Measurements from ENCODE around the gene ENG.

DNA sequence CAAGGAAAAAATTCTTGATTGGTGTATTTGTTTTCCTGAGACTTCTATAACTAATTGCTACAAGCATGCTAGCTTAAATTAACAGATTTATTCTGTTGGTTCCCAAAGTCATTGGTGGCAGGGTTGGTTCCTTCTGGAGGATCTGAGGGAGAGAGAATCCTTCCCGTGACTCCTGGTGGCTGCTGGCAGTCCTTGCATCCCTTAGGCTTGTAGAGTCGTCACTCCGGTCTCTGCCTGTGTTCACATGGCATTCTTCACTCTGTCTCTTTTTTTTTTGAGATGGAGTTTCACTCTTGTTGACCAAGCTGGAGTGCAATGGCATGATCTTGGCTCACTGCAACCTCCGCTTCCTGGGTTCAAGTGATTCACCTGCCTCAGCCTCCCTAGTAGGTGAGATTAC lies 63.4 kb downstream of the ENG start:
- TF ChIP-seq RAD21 (IDR thresholded peaks at IDR 0.05 in 1 of 2, conservative IDR thresholded peaks at IDR 0.05 in 1 of 2; ENCODE audit: low read depth in 2 of 2, low read length in 2 of 2) (no peak), POLR2A (IDR thresholded peaks at IDR 0.05; ENCODE audit: control extremely low read depth in 1 of 2, low read depth in 2 of 2, low read length in 2 of 2) (no peak), BRCA1 (IDR thresholded peaks at IDR 0.05; ENCODE audit: low read depth, low read length) (no peak), JUND (IDR thresholded peaks at IDR 0.05; ENCODE audit: low read length) (no peak), EGR1 (IDR thresholded peaks at IDR 0.05; ENCODE audit: borderline replicate concordance, low read depth, low read length) (no peak), RFX5 (IDR thresholded peaks at IDR 0.05; ENCODE audit: borderline replicate concordance, low read depth, low read length) (no peak), EP300 (IDR thresholded peaks at IDR 0.05; ENCODE audit: borderline replicate concordance in 1 of 2, low read depth in 2 of 2, low read length in 2 of 2) (no peak), YY1 (IDR thresholded peaks at IDR 0.05; ENCODE audit: low read depth, low read length) (no peak), RNF2 (IDR thresholded peaks at IDR 0.05; ENCODE audit: borderline replicate concordance, low read depth, low read length, missing control alignments, poor library complexity, severe bottlenecking) (no peak), SIN3A (conservative IDR thresholded peaks at IDR 0.05 in 1 of 2, IDR thresholded peaks at IDR 0.05 in 1 of 2; ENCODE audit: low read depth in 1 of 2, low read length in 2 of 2) (no peak), POLR2AphosphoS5 (IDR thresholded peaks at IDR 0.05; ENCODE audit: low read depth, low read length) (no peak)
- TF ChIP-seq, protein P1, sequence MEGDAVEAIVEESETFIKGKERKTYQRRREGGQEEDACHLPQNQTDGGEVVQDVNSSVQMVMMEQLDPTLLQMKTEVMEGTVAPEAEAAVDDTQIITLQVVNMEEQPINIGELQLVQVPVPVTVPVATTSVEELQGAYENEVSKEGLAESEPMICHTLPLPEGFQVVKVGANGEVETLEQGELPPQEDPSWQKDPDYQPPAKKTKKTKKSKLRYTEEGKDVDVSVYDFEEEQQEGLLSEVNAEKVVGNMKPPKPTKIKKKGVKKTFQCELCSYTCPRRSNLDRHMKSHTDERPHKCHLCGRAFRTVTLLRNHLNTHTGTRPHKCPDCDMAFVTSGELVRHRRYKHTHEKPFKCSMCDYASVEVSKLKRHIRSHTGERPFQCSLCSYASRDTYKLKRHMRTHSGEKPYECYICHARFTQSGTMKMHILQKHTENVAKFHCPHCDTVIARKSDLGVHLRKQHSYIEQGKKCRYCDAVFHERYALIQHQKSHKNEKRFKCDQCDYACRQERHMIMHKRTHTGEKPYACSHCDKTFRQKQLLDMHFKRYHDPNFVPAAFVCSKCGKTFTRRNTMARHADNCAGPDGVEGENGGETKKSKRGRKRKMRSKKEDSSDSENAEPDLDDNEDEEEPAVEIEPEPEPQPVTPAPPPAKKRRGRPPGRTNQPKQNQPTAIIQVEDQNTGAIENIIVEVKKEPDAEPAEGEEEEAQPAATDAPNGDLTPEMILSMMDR (IDR thresholded peaks at IDR 0.05; ENCODE audit: control extremely low read depth in 1 of 3, insufficient read depth in 1 of 3, low read depth in 1 of 3, low read length in 3 of 3) = peak in 1 of 3 experiments; percentile 26; a peak in 1 of 4 replicates
- TF ChIP-seq, protein P2, sequence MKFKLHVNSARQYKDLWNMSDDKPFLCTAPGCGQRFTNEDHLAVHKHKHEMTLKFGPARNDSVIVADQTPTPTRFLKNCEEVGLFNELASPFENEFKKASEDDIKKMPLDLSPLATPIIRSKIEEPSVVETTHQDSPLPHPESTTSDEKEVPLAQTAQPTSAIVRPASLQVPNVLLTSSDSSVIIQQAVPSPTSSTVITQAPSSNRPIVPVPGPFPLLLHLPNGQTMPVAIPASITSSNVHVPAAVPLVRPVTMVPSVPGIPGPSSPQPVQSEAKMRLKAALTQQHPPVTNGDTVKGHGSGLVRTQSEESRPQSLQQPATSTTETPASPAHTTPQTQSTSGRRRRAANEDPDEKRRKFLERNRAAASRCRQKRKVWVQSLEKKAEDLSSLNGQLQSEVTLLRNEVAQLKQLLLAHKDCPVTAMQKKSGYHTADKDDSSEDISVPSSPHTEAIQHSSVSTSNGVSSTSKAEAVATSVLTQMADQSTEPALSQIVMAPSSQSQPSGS (IDR thresholded peaks at IDR 0.05; ENCODE audit: low read length) = no peak
